Activated CD4-positive, alpha-beta T cell treated with anti-CD3 and anti-CD28 coated beads, Interleukin-2, amount 50 U/mL, for 4 hours (primary cell): ENCODE results near the gene EMC9.
"Not testable (repeated sequence)": the region's sequence is repeated elsewhere in the genome, so short reads cannot be mapped to it uniquely, and the experiment has no call there.

ENCODE experiments used
- DNase-seq, 2 experiments: peaks; one replicate each; pipeline ENCODE4 v3.0.0-alpha.2; 2020

The EMC9 gene

DNA sequence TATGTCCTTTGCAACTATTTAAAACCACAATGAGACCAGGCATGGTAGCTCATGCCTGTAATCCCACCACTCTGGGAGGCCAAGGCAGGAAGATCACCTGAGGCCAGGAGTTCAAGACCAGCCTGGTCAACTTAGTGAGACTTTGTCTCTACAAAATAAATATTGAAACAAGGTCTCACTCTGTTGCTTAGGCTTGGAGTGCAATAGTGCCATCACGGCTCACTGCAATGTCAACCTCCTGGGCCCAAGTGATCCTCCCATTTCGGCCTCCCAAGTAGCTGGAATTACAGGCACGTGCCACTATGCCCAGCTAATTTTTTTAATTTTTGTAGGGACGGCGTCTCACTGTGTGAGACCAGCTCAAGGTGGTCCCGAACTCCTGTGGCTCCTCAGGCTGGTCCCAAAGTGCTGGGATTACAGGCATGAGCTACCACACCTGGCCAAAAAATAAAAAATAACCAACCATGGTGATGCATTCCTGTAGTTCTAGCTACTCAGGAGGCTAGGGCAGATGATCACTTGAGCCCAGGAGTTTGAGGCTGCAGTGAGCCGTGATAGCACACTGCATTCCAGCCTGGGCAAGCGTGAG lies 11.9 kb downstream of the EMC9 start:
- DNase-seq: no peak

DNA sequence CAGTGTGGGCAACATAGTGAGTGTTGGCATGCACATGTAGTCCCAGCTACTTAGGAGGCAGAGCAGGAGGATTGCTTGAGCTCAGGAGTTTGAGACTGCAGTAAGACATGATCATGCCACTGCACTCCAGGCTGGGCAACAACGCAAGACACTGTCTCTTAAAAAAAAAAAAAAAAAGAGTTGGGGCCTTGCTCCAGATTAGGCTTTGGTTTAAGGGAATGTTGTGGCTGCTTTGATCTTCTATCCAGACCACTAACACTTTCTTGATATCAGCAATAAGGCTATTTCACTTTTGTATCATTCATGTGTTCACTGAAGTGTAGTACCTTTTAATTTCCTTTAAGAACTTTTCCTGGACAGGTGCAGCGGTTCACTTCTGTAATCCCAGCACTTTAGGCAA lies 13.7 kb downstream of the EMC9 start:
- DNase-seq: no peak

DNA sequence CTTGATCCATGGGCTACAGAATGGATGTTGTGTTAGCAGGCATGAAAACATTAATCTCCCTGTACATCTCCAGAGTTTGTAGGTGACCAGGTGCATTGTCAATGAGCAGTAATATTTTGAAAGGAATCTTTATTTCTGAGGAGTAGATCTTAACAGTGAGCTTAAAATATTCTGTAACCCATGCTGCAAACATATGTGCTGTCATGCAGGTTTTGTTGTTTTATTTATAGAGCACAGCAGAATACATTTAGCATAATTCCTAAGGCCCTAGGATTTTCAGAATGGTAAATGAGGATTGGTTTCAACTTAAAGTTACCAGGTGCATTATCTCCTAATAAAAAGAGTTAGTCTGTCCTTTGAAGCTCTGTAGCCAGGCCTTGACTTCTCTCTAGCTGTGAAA lies 14.5 kb downstream of the EMC9 start:
- DNase-seq: no peak

DNA sequence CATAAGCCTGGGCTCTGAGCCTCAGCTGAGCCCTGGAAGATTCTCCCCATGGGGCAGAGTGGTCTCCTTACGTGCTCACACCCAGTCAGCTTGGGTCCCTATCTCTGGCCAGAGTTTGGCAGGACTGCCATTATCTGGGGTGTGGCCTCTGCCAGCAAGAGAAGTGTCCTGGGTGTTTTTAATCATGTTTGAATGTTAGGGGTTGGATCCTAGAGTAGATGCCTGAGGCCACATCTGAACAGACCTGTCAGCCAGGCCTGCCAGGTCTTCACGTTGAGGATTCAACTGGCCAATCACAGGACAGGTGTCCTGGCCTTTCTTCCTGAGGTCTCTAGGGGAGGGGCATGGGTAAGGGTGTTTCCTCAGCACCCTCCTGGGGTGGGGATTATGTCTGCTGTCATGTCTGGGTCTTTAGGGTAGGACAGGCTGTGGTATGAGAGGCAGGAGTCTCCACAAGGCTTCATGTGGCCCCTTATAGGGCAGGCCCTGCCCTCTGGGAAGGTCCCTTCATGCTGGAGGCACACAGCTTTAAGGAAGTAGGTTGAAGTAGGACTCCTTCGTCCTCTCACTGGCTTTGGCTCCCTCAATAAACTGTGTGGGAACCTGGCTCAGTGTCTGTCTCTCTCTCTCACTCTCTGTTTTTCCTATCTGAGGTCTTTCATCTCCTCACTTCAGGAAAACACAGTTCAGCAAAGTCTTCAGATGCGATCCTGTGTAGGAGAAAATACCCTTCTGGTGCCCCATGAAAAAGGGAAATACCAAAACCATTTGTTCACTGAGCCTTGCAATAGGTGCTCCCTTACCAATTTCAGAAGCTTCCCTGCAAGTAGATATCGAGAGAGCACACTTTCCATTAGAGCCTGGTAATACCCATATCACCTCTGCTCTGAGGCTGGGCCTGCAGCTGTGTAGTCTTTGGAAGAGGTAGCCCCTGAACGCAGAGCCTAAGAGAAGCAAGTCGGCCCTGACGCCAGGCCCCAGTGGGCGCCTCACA lies 17.7 kb downstream of the EMC9 start:
- no peak for DNase-seq

DNA sequence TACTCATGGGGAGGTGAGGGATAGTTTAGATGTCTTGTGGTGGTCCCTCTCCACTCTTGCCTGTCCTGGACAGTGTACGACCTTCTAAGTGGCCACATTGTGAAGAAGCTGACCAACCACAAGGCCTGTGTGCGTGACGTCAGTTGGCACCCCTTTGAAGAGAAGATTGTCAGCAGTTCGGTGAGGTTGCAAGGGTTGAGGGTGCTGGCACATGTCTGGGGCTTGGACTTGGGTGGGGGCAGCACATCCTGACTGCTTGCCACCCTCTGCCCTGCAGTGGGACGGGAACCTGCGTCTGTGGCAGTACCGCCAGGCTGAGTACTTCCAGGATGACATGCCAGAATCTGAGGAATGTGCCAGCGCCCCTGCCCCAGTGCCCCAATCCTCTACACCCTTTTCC lies 18.5 kb downstream of the EMC9 start:
- no peak for DNase-seq

- no peak for DNase-seq
Observed at GRCh38 chr14:24122416-24122815, 19.0 kb downstream of the EMC9 start.

DNA sequence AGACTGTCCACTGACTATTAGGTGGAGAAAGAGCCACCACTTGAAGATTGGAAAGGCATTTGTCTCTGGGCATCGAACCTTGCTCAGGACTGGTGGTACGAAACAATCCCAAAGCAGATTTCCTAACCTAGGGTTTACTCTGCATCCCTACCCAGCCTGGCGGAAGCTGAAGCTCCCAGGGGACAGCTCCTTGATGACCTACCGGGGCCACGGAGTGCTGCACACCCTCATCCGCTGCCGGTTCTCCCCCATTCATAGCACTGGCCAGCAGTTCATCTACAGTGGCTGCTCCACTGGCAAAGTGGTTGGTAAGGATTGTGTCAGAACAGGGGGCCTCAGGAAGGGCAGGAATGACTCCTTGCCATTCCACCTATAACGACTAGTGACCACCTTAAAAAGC lies 20.2 kb downstream of the EMC9 start:
- no peak for DNase-seq

GRCh38 chr14:24119691-24120090 lies 21.7 kb downstream of the EMC9 start:
- no peak for DNase-seq

GRCh38 chr14:24117179-24117578 lies 24.2 kb downstream of the EMC9 start:
- DNase-seq: no peak

DNA sequence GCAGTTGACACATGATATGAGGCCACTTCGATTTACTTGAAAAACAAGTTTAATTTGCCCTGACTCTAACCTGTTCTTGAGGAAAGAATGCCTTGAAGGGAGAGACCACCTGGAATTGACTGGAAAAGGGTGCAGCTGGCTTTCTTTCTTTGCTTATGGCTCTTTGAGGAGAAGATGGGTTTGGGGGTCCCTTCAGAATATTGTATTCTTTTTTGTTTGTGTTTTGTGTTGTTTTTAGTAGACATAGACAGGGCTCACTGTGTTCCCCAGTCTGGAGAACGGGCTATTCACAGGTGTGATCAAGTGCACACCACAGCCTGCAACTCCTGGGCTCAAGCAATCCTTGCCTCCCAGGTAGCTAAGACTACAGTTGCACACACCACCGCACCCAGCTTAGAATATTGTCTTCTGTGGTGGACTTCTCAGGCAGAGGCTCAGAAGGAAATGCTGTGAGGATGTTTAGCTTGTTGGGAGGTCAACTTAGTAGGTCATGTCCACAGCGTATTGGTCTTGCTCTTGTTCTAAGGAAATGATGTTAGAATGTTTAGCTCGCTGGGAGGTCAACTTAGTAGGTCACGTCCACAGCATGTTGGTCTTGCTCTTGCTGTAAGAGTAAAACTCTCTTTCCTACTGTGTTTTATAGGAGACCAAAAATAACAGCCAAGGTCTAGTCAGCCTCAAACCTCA lies 25.1 kb downstream of the EMC9 start:
- no peak for DNase-seq

DNA sequence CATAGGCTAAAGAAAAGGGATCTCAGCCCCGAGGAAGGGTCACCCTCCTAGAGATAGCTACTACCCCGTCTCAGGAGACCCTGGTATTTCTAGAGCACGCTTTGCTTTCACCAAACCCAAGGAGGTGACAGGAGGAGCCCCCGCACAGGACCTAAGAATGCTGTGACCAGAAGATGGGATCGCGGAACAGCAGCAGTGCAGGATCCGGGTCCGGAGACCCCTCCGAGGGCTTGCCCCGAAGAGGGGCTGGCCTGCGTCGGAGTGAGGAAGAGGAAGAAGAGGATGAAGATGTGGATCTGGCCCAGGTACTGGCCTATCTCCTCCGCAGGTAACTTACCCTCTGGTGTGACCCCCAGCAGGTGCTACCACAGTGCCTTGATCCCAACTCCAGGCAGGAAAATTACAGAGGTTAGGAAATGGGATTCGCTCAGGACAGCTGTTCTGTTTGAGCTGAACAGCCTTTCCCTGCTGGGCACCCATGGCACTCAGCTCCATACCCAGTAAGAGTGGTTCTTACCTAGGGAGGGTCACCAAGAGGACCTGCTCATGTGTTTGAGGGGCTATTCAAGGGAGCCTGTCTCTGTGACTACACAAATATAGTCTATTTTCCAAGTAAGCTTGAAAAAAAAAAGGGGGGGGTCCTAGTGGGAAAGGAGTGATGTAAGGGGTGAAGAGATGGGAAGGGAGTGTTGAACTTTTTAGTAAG lies 25.8 kb downstream of the EMC9 start:
- DNase-seq: no peak

- peak; percentile 98 to 99 for DNase-seq
Observed at GRCh38 chr14:24114532-24115421, 26.6 kb downstream of the EMC9 start, which contains the start of the genes DCAF11 and NRL. DCAF11 (plus strand) TSS chr14:24114777; CDS start chr14:24115595, 818 bp downstream. NRL (minus strand) TSS chr14:24114949; CDS start chr14:24082848, 32,101 bp downstream.

DNA sequence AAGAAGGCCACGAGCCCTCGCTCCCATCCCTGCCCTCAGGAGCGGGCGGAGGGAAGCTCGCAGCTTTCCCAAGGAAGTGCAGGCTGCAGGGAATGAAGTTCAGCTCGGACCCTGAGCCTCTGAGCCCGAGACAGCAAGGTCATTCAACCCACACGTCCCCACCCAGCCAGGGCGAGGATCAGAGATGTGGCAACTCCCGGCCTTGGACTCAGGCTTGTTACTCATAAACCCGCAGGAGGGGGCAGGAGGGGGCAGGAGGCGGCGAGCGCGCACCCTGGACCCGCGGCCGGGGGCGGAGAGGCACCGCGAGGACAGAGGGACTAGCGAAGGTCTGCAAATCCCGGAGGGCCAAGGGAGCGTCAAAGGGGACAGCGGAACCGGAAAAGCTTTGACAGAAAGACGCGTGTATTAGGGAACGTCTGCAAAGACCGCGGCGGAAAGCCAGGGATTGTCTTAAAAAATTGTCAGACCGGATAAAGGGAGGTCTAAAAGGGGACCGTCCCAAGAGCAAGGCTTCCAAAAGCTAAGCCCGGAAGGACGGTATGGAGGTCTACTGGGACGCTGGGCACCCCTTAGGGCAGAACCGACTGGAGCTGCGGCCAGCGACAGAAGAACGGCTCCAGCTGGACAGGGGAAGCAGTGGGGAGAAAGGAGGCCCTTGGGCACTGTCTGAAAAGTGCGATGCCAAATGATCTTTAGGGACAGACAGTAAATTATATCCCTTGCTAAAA lies 27.4 kb downstream of the EMC9 start:
- peak; percentile 60 to 65 for DNase-seq

DNA sequence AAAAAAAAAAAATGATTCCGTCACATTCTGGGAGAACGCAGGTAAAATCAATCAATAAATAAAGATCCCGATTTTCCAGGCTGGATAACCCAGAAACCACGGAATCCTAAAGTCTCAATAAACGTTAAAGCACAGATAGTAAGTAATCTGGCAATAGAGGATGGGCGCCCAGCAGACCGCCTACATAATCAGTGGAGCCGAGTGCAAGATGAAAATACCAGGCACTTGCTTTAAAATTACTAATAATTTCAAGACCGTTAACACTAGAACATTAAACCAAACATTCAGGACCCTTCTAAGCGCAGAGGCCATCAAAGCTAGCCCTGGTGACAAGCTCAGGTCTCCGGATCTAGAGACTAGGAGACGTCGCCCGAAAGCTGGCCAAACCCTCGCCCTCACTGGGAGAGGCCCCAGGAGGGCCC lies 28.0 kb downstream of the EMC9 start:
- no peak for DNase-seq

GRCh38 chr14:24110523-24110922 lies 30.9 kb downstream of the EMC9 start:
- no peak for DNase-seq

DNA sequence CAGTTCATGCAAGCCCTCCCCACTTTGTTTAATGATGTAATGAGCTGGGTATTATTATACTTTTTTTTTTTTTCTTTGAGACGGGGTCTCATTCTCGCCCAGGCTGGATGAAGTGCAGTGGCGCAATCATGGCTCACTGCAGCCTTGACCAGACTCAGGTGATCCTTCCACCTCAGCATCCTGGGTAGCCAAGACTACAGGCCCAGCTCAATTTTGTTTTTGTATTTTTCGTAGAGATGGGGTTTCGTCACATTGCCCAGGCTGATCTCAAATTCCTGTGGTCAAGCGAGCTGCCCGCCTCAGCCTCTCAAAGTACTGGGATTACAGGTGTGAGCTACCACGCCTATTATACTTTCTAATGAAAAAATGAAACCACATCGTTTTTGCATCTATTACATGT lies 31.3 kb downstream of the EMC9 start:
- DNase-seq: no peak

GRCh38 chr14:24108336-24108874 lies 33.0 kb downstream of the EMC9 start:
- DNase-seq: no peak

- DNase-seq: no peak
Observed at GRCh38 chr14:24106672-24107271, 34.6 kb downstream of the EMC9 start.

GRCh38 chr14:24105609-24106239 lies 35.7 kb downstream of the EMC9 start:
- not testable (repeated sequence) for DNase-seq

DNA sequence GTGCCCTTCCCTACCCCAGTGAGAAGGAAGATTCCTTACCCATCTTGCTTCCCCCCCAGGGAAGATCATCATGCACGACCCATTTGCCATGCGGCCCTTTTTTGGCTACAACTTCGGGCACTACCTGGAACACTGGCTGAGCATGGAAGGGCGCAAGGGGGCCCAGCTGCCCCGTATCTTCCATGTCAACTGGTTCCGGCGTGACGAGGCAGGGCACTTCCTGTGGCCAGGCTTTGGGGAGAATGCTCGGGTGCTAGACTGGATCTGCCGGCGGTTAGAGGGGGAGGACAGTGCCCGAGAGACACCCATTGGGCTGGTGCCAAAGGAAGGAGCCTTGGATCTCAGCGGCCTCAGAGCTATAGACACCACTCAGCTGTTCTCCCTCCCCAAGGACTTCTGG lies 37.9 kb downstream of the EMC9 start:
- no peak for DNase-seq
